ENCODE data around the gene LRRK2.
"Not testable (repeated sequence)": the region's sequence is repeated elsewhere in the genome, so short reads cannot be mapped to it uniquely, and the experiment has no call there.

LRRK2 gene

DNA sequence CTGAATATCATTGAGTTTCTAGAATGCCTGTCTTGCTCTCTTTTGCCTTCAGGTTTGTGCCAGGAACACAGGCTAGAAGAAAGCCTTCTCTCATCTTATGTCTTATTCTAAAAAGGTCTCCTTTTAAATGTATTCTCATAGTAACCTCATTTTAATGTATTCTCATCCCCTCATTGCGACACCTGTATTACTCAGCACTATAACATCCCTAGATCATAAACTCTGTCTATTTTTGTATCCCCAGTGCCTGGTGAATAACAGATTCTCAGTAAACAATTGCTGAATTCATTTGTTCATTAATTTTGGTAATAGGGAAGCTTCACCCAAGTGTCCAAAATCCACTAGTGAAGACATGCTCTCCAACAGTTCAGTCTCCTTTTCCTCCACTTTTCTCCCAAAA is 8.8 kb upstream of the LRRK2 start:
- DNase-seq, result no peak

DNA sequence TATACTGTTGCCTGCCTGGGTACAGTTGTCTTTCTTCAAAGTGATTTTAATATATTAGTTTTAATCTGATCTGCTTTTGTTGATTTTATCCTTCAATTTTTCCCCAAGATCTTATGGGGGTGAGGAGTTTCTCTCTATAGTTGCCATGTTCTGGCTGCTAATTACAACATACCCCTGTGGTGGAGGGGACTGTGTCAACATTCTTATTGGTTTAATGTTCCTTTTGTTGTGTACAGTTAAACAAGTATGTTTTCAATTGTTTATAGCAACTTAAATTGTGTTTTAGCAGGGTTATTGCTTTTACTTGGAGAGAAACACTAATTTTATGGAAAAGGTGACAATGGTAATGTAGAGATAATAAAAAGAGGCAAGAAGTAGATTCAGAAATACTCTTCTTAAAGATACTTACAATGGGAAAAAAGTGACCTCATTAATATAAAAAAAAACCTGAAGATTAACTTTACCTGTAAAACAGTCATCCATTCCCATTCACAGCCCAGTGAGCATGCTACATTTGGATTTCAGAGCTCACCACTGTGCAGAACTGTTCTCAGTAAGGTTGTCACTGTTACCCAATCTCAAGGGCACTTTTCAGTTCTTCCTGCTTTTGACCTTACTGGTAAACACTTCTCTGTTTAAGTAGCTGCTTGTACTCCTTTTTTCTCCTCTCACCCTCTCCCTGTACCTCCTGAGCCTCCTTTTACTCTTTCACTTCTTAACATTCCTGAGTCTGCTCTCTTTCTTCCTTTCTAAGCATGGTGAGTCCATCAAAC is 8.1 kb upstream of the LRRK2 start:
- DNase-seq, result no peak

DNA sequence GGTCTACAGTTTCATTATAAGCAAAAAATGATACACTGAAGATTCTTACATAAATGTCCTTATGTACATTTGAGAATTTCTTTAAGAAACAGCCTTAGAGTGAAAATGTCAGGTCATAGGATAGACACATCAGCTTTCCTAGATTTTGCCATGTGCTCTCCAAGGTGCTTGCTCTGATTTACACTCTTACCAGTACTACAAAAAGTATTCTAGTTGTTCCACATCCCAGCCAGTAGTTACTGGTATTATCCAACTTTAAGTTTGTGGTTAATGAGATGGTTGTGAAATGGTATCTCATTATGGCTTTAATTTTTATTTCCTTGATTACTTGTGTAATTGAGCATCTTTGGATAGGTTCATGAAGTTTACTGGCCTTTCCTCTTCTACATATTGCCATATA is 5.0 kb upstream of the LRRK2 start:
- DNase-seq, result no peak

DNA sequence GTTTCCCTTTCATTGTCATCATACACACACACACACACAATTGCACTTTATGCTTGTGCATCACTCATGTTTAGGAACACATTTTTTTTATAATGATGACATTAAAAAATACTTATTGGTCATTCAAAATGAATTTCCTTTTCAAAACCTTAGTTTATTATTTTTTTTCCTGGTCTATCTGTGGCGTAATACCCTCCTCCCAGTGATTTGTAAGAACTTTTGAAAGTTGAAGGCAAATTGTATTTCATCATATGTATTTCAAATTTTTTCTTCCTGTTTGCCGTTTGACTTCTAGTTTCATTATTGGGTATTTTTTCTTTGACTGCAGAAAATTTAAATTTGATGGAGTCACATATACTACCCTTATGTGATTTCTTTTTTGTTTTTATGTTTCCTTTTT is 2.5 kb upstream of the LRRK2 start:
- DNase-seq, result no peak

DNA sequence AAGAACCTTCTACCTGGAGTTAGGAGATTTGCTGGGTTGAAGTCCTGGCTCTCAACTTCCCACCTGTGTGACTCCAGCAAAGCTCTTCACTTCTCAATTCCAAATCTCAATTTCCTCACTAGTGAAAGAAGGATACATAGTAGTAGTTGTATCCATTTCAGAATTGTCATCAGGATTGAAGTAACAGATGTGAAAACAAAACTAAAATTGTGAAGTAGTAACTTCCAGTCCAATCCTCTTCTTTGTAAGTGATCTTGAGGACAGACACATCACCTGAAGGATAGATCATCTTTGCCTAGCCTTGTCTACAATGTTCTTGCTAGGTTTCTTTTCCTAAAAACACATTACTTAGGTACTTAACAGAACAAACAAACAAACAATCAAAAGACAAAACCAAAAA is 1.2 kb upstream of the LRRK2 start:
- DNase-seq, result no peak

DNA sequence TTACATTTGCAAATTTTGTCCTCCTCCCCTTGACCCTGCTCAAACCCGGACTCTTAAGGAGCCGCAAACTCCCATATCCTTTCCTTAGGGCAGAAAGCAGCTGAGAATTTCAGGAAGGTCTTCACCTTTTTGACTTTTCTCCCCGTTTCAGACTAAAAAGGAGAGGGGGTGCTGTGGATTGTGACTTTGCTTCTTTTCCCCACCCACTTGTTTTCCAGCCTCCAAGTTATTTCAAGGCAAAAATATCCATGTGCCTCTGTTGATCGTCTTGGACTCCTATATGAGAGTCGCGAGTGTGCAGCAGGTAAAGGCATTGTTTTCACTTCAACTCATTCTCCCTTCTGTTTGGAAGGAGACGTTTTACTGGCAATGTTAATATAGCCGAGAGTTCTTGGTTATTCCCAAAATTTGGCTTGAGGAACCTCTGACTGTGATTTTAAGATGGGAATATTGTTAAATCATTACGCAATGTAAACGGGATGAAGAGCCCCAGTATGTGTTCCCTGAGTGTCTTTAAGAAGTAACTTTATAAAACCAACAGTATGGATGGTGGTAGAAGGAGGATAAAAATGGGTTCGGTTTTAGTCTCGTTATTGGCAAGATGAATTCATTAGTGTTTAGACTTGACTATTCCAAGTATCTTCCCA is 663 bp downstream of the LRRK2 start:
- DNase-seq, result no peak

DNA sequence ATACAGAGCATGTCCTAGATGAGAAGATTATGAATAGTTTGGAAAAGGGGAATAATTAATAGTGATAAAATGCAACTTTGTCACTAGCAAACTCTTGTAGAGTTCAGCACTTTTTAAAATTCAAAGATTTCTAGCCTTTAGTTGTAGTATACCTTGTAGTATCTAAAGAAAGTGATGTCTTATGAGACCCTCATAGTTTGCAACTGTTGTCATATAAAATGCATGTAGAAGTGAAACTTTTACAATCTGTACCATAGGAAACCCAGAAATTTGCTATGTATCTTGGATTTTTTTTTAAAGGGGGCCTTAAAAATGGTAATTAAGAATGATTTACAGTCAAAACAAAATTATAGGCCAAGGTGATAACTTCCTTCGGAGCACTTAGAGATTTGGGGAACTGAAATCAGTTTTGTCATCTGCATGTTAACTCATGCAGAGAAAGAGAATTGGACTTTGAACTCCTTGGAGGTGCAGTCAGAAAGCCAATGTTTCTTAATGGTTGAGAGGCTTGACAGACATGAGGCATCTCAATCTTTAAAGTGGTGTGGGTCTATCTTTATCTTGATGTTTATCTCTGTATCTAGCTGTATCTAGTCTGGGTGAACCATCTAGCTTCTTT is 1.3 kb downstream of the LRRK2 start:
- DNase-seq, result no peak

DNA sequence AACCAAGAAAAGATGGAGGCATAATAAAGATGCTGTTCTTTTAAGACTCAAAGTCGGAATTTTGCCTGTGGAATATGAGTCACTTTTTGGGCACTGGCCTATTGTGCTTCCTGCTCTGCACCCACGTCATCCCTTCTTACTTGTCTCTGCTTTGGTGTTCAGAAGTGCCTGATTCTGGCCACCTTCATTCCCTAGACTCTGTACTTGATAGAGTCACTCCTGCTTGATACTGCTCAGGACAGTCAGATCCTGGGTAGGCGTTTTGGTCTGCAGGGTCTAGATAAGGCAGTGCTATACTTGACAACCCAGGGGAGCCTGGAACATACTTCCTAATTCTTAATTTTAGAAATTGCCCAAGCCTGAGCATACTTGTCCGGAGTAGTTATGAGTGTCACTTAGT is 1.9 kb downstream of the LRRK2 start:
- DNase-seq, result no peak

DNA sequence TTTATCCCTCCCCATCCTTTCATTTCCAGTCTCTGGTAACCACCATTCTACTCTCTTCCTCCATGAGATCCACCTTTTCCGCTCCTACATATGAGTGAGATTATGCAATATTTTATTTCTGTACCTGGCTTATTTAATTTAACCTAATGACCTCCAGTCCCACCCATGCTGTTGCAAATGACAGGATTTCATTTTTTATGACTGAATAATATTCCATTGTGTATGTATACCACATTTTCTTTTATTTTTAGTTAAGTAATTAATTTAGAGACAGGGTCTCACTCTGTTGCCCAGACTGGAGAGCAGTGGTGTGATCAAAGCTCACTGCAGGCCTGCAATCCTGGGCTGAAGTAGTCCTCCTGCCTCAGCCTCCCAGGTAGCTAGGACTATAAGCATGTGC is 2.6 kb downstream of the LRRK2 start:
- no peak for DNase-seq

DNA sequence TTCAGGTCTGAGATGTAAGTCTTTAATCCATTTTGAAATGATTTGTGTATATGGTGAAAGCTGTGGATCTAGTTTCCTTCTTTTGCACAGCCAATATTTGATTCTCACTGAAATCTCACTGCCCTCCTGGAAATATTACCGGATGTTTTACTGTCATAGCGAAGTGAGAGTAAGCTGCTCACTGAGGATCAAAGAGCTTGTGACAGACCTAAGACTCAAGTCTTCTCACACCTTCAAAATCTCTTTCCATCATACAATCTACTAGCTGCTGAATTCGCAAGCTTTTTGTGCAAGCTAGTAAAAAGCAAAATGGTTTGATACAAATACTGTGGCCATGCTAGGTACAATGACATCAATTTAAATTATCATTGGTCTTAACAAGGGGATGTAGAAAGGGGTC is 3.9 kb downstream of the LRRK2 start:
- DNase-seq, result no peak

DNA sequence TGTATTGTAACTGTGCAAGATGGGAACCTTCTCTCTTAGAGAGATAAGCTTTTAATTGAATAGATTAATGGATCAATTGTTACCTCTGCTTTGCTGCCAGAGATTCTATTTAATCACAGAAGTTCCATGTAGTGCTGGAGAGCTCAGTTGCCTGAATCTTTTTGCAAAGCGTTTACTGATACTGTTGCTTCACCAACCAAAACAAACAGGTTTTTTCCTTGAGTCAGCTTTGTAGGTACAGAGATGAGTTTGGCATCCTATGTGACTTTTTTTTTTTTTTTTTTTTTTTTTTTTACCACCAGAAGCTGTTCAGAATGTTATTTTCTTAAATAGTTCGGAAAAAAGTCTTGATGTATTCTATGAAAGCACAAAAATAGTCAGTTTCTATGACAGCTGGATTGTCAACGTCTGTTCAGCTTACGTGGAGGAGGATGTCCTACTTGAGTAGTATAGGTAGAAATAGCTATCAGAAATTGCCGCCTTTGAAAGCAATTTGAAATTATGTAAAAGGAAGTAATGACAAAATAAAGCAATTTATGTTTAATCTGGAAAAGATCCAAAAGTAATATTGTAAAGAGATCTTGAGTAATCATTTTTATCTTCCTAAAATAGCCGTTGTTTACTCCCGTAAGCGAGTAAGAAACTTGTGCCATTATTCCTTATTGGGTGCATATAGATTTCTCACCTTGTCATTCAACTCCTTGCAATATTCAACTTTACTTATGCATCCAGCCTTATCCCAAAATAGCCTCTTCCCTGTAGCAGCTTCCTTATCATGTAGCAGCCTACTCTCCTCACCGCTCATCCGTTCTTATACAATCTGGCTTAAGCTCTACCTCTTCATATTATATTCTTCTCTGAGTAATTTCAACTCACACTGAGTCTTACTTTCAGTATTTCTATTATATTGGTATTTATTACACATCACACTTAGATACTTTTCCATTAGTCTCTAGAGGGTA is 5.2 kb downstream of the LRRK2 start:
- no peak for DNase-seq

DNA sequence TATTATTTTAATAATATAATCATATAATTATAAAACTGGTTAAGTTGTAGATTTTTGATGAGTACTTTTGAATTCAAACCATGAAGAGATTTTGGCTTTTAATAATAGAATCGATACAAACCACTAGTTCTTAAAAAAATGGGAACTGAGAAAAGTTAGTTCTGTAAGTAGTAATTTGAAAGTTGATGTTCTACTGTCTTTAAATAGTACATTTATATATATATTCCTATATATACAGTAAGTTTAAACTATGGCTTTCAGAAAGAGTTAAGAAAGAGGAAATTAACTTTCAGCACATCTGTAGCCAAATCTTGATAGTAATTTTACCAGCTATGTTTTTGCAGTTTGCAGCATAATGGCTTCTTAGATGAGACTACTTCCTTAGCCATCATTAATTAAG is 7.8 kb downstream of the LRRK2 start:
- DNase-seq, result no peak

DNA sequence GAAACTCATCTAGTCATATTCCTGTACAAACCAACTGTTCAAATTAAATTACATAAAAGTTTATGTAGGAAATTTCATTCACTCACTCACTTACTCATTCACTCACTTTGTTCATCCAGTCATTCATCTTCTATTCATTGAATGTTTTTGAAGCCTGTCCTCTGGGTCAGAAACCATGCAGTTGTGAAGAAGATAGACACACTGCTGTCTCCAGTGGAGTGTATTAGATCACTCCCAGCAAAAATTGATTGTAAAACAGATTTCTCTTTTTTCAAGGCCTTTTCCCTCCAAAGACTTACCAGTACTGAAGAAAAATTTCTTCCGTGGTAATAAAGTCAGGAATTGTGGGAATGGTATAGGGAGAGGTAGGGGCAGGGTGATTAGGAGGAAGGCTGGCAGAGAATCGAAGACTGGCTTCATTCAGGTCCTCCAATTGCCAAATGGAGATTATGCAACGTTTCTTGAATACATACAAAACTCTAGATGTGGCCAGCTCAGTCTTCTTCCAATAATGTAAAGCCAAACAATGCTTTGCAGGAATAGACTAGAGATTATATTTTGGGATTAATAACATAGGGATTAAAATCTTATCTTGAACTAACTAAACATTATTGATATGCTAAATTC is 9.1 kb downstream of the LRRK2 start:
- no peak for DNase-seq

DNA sequence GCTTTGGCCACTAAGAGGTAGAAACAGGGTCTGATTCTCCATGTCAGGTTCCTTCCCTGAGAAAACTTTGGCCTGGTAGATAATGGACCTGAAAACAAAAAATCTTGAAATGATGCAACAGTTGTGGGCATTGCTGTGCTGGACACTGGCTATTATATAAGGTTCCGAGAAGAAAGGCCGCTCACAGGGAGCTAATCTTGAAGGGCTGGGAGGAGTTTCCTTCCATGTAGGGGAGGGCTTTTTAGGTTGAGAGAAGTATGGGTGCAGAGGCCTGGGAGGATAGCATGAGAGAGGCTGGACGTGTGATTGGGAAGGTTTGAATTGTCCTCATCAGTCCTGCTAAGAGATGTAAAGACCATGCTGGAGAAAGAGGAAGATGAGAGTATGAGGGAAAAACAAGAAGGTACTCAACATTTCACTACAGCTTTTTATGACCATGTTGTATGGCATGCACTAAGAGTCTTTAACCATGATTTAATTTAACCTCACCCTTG is 11.6 kb downstream of the LRRK2 start:
- no peak for DNase-seq

DNA sequence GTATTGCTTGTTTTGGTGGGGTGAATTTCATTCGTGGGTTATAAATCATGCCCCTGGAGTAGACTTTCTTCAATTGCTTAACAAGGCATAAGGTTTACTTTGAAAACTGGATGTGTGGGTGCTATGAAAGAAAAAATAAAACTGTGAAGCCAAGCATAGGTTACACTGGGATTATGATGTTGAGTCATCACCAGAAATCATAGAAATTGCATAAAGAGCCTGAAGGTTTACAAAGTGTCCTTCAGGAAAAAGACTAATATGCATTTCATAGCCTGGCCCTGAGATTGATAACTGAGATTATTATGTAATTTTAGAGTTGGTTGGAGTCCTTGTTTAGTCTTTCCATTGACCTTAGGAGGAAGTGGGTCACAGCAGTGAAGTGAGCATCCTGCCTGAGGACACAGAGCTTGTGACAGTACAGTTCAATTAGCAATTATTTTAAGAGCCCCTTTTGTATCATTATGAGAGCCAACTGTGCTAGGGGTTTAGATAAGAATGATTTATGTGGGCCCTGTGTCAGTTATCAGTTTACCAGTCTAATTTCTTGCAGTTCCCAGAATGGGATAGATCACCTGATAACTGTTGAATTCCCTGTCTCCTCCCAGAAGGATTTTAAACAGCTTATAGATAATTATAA is 13.6 kb downstream of the LRRK2 start:
- no peak for DNase-seq

DNA sequence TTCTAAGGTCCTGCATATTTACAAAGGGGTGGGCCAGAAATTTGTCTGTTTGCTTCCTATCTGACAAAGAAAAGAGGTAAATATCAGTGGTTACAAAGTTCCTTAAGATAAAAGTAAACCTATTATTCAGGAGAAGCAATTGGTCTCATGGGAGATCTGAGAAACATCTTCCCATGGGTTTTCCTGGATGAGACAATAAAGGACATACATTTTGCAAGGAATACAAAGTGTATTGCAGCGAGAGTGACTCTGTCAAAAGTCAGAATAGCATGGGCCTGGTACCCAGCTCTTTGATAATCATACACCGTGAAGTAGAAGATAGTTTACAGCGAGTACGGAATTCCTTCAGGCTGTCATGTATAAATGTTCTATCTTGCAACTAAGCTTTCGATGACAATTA is 14.2 kb downstream of the LRRK2 start:
- no peak for DNase-seq

DNA sequence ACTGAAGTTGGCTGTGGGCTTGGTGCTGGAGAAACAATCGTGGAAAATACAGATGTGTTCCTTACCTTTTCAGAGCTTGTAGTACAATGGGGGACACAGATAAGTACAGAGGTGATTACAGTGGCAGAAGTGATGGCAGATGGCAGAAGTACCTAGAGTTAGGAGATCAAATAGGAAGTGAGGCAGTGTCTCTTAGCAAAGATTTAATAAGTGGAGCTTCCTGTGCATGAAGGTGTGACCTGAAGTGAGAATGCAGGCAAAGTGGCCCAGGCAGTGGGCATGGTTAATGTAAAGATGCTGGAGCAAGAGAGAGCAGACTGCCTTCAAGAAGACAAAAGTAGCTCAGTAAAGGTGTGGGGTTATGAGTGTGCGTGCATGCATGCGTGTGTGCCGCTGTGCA is 16.0 kb downstream of the LRRK2 start:
- no peak for DNase-seq

DNA sequence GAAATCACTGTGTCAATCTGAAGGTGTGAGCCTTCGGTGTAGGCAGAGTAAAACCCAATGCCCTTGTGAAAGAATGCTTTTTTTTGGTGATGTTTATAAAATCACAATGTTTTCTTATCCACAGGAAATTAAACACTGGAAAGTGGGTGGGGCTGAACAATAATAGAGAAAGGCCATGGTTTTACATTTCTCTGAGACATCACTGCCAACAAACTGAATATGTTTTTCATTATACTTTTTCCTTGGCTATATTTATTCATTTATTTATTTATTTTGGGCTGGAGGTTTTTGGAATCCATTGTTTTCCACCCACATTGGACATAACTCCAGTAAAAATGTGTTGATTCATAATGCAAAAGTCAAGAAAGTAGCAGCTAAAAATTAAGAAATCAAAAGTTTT is 16.9 kb downstream of the LRRK2 start:
- DNase-seq, result no peak

DNA sequence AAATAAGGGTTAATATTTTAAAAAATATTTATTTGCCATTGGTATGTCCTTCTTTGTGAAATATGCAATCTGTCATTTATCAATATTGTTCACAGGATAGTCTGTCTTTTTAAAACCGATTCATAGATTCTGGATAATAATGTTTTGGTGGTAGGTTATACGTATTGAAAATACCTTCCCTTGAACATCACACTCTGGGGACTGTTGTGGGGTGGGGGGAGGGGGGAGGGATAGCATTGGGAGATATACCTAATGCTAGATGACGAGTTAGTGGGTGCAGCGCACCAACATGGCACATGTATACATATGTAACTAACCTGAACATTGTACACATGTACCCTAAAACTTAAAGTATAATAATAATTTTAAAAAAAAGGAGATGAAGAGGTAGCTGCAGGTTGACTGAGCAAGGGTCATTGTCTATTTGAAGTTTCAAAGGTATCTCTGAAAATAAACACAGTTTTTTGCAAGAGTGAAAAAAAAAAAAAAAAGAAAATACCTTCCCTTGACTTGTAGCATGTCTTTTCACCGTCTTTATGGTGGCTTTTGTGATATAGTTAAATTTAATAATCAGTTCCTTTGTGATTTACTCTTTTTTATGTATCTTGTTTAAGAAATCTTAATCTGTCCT is 19.8 kb downstream of the LRRK2 start:
- DNase-seq, result not testable (repeated sequence)

DNA sequence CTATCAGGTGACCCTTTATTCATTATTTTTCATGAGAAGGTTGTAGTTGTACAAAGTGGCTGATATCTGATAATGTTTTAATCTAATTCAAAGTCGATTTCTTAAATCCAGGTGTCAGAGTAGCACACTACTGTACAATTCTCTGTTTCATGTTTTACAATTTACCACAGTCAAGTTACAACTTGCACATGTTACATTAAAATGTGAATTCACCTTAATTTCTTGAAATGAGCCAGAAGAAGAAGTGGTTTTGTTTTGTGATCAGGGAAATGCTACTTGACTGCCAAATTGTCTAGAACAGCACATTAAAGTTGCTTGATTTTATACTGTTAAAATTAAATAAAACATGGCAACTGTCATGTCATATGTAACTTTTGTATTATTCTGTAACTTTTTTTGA is 23.2 kb downstream of the LRRK2 start:
- DNase-seq, result no peak

DNA sequence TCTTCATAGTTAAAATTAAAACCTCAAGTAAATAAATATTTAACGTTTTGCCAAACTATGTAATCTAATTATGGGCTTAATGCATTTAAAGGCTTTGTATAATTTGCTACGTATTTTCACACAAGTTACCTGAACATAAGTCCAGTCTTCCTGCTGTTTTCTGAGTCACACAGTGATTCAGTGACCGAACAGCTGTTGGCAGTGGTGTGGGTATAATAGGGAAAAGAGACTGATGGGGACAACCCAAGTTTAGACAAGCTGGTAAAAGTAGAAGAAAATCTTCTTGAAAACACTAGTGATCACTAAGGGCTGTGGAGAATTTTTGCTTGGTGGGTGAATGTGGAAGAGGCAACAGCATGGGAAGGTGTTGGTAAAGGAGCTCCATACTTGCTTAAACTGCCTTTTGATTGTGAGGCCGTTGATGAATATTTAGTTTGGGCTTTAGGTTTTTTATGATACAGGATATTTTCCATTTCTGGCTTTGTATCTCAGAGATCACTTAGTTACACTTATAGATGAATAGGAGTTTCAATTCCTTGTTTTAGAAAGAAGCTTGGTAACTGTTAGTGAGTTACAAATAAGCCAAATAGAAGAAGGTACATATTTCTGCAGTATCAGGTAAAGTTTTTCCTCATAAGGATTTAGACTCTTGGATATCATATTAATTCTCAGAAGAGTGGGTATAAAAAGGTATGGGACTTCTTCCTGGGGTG is 23.9 kb downstream of the LRRK2 start:
- DNase-seq, result no peak
